ENCODE data around the gene NCOA5.

- TF ChIP-seq, protein P1, sequence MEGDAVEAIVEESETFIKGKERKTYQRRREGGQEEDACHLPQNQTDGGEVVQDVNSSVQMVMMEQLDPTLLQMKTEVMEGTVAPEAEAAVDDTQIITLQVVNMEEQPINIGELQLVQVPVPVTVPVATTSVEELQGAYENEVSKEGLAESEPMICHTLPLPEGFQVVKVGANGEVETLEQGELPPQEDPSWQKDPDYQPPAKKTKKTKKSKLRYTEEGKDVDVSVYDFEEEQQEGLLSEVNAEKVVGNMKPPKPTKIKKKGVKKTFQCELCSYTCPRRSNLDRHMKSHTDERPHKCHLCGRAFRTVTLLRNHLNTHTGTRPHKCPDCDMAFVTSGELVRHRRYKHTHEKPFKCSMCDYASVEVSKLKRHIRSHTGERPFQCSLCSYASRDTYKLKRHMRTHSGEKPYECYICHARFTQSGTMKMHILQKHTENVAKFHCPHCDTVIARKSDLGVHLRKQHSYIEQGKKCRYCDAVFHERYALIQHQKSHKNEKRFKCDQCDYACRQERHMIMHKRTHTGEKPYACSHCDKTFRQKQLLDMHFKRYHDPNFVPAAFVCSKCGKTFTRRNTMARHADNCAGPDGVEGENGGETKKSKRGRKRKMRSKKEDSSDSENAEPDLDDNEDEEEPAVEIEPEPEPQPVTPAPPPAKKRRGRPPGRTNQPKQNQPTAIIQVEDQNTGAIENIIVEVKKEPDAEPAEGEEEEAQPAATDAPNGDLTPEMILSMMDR (conservative IDR thresholded peaks at IDR 0.05) = no peak
- no peak for TF ChIP-seq ZFX (IDR thresholded peaks at IDR 0.05)
Measured at GRCh38 chr20:46050444-46050843, 39.3 kb downstream of the NCOA5 start.
